Stimulated activated CD8-positive, alpha-beta memory T cell treated with anti-CD3 and anti-CD28 coated beads, Interleukin-7, amount 100 ng/mL, for 48 hours (primary cell): ENCODE measurements around the gene CLC.
"Not testable (repeated sequence)": the region's sequence is repeated elsewhere in the genome, so short reads cannot be mapped to it uniquely, and the experiment has no call there.

Experiments used
- DNase-seq, 2 donors: peaks; one replicate each; pipeline ENCODE4 v3.0.0-alpha.2; 2020; ENCODE audit warnings: low read depth in 1 of 2; ENCODE audit errors: extremely low read depth in 1 of 2

The CLC gene

GRCh38 chr19:39731685-39732084 lies 6.1 kb downstream of the CLC start:
- no peak for DNase-seq

GRCh38 chr19:39729594-39729993 lies 8.2 kb downstream of the CLC start:
- DNase-seq, result no peak

- no peak for DNase-seq
Measured at GRCh38 chr19:39728040-39728439, 9.8 kb downstream of the CLC start.

- DNase-seq, result no peak
Measured at GRCh38 chr19:39727070-39727800, 10.6 kb downstream of the CLC start.

GRCh38 chr19:39725995-39726394 lies 11.8 kb downstream of the CLC start:
- no peak for DNase-seq

GRCh38 chr19:39720144-39720543 lies 17.7 kb downstream of the CLC start:
- not testable (repeated sequence) for DNase-seq

- DNase-seq, result no peak
Measured at GRCh38 chr19:39710333-39710890, 27.4 kb downstream of the CLC start.

GRCh38 chr19:39709026-39709872 lies 28.6 kb downstream of the CLC start:
- DNase-seq, result no peak

GRCh38 chr19:39708594-39708993 lies 29.2 kb downstream of the CLC start:
- no peak for DNase-seq

- no peak for DNase-seq
Measured at GRCh38 chr19:39705578-39706188, 32.1 kb downstream of the CLC start.

- peak in 1 of 2 donors; percentile 17 for DNase-seq
Measured at GRCh38 chr19:39704181-39705044, 33.4 kb downstream of the CLC start, which contains the start of gene LGALS14. Gene LGALS14, plus strand, starts transcription at chr19:39704481. Its CDS starts 48 bp downstream, at chr19:39704529.

GRCh38 chr19:39701291-39701690 lies 36.5 kb downstream of the CLC start:
- no peak for DNase-seq

GRCh38 chr19:39698535-39698934 lies 39.3 kb downstream of the CLC start:
- DNase-seq, result no peak

- DNase-seq, result no peak
Measured at GRCh38 chr19:39696387-39696786, 41.4 kb downstream of the CLC start.

GRCh38 chr19:39695759-39696158 lies 42.1 kb downstream of the CLC start:
- no peak for DNase-seq

- no peak for DNase-seq
Measured at GRCh38 chr19:39692822-39693221, 45.0 kb downstream of the CLC start.

GRCh38 chr19:39692166-39692565 lies 45.7 kb downstream of the CLC start:
- DNase-seq, result no peak

- not testable (repeated sequence) for DNase-seq
Measured at GRCh38 chr19:39688637-39689036, 49.2 kb downstream of the CLC start.

- no peak for DNase-seq
Measured at GRCh38 chr19:39686739-39687138, 51.1 kb downstream of the CLC start.

GRCh38 chr19:39684267-39684666 lies 53.6 kb downstream of the CLC start:
- DNase-seq, result no peak
